Measurements from ENCODE around the gene DOCK6. TPM values are rescaled to one million over a fixed set of nuclear protein-coding genes. Genes with fewer than 3 reads are reported as not detected.

DOCK6 gene
- 8.1 to 9.7 TPM (median 8.8 TPM) in 5 replicates for total RNA-seq (2022; extraction: Qiagen RNA extraction; ENCODE audit: low read depth)

GRCh38 chr19:11261971-11262839 is at the start of gene DOCK6:
TSS of gene DOCK6 (minus strand) at chr19:11262524. CDS start at chr19:11262440, 84 bp downstream.

DNA sequence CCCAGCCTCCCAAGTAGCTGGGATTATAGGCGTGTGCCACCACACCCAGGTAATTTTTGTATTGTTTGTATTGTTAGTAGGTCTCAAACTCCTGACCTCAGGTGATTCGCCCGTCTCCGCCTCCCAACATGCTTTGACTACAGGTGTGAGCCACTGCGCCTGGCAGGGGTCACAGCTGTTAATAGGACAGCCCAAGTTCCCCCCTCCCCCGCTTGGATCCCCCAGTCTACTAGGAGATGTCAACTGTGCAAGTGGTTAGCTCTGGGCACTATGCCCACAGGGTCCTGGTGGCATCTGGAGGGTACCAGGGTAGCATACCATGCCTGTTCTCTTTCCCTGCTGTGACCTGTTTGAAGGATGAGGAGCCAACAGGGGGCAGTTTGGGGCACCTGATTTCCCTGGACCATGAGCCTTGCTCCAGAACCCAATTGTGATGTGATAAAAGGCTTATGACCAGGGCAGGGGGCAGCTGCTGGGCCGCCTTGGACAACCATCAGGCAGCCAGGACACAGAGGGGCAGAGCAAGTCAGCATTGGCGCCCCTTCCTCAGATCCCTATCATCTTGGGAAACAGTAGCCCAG is 33.4 kb upstream of the DOCK6 start, which contains the start of gene TSPAN16:
TSPAN16 (plus strand) TSS at position 496 of the 581 bp plus-strand sequence. CDS start 138 bp downstream, outside the sequence.

DNA sequence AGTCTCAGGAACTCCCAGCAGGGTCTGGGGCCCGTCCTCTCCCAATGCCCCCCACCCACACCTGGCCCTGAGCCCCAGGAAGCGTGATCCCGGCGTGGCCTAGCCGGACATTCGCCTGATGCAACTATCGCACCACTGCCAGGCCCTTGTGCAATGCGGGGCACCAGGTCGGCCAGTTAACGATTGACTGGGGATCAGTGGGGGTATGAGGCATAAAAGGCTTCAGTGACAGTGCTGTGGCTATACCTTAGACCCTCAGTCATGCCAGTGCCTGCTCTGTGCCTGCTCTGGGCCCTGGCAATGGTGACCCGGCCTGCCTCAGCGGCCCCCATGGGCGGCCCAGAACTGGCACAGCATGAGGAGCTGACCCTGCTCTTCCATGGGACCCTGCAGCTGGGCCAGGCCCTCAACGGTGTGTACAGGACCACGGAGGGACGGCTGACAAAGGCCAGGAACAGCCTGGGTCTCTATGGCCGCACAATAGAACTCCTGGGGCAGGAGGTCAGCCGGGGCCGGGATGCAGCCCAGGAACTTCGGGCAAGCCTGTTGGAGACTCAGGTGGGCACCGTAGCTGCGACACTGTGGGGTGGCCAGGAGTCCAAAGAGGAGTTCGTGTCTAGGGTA is 22.8 kb downstream of the DOCK6 start, which contains the start of gene ANGPTL8:
ANGPTL8 (plus strand) TSS at position 243 of the 624 bp plus-strand sequence; CDS start at position 262, 19 bp downstream.

GRCh38 chr19:11197291-11198174 is 64.8 kb downstream of the DOCK6 start, which contains the start of gene KANK2:
TSS of gene KANK2 (minus strand) at chr19:11197545. CDS start at chr19:11194511, 3,034 bp downstream.

GRCh38 chr19:11155373-11156120 is 106.8 kb downstream of the DOCK6 start, which contains the start of gene SPC24:
TSS of gene SPC24 (minus strand) at chr19:11155782. CDS start at chr19:11155776, 6 bp downstream.

Other genes with a start within 250 kb of the DOCK6 start
- gene LDLR, start 173.1 kb downstream of the DOCK6 start, total RNA-seq (2022; extraction: Qiagen RNA extraction; ENCODE audit: low read depth): 25.6 to 35.9 TPM (median 33.0 TPM) in 5 replicates
- 12.4 to 15.6 TPM (median 13.4 TPM) in 5 replicates for gene SPC24, start 106.7 kb downstream of the DOCK6 start, total RNA-seq (2022; extraction: Qiagen RNA extraction; ENCODE audit: low read depth)
- gene KANK2, start 65.0 kb downstream of the DOCK6 start, total RNA-seq (2022; extraction: Qiagen RNA extraction; ENCODE audit: low read depth): 29.5 to 36.9 TPM (median 31.6 TPM) in 5 replicates
- not detected in 5 replicates for gene ANGPTL8, start 22.9 kb downstream of the DOCK6 start, total RNA-seq (2022; extraction: Qiagen RNA extraction; ENCODE audit: low read depth)
- gene TSPAN16, start 33.6 kb upstream of the DOCK6 start, total RNA-seq (2022; extraction: Qiagen RNA extraction; ENCODE audit: low read depth): not detected in 5 replicates
- gene RAB3D, start 77.1 kb upstream of the DOCK6 start, total RNA-seq (2022; extraction: Qiagen RNA extraction; ENCODE audit: low read depth): 2.5 to 3.9 TPM (median 3.0 TPM) in 5 replicates
- 98.1 to 128 TPM (median 106 TPM) in 5 replicates for gene TMEM205, start 83.7 kb upstream of the DOCK6 start, total RNA-seq (2022; extraction: Qiagen RNA extraction; ENCODE audit: low read depth)
- 4.4 to 7.7 TPM (median 5.0 TPM) in 5 replicates for gene CCDC159, start 84.0 kb upstream of the DOCK6 start, total RNA-seq (2022; extraction: Qiagen RNA extraction; ENCODE audit: low read depth)
- gene PLPPR2, start 92.9 kb upstream of the DOCK6 start, total RNA-seq (2022; extraction: Qiagen RNA extraction; ENCODE audit: low read depth): 8.3 to 11.2 TPM (median 10.5 TPM) in 5 replicates
- gene SWSAP1, start 112.1 kb upstream of the DOCK6 start, total RNA-seq (2022; extraction: Qiagen RNA extraction; ENCODE audit: low read depth): 1.7 to 2.7 TPM (median 2.3 TPM) in 5 replicates
- 3.7 to 5.8 TPM (median 4.7 TPM) in 5 replicates for gene EPOR, start 121.8 kb upstream of the DOCK6 start, total RNA-seq (2022; extraction: Qiagen RNA extraction; ENCODE audit: low read depth)
- gene RGL3, start 156.8 kb upstream of the DOCK6 start, total RNA-seq (2022; extraction: Qiagen RNA extraction; ENCODE audit: low read depth): 0.67 to 2.7 TPM (median 2.0 TPM) in 5 replicates
- gene ODAD3, start 172.6 kb upstream of the DOCK6 start, total RNA-seq (2022; extraction: Qiagen RNA extraction; ENCODE audit: low read depth): 0.80 to 1.7 TPM (median 1.1 TPM) in 5 replicates
- 246 to 281 TPM (median 260 TPM) in 5 replicates for gene PRKCSH, start 173.1 kb upstream of the DOCK6 start, total RNA-seq (2022; extraction: Qiagen RNA extraction; ENCODE audit: low read depth)
- 0.02 to 0.12 TPM (median 0.06 TPM) in 4 of 5 replicates, not detected in the other for gene ELAVL3, start 218.5 kb upstream of the DOCK6 start, total RNA-seq (2022; extraction: Qiagen RNA extraction; ENCODE audit: low read depth)
- 4.3 to 5.4 TPM (median 4.7 TPM) in 5 replicates for gene ZNF653, start 243.3 kb upstream of the DOCK6 start, total RNA-seq (2022; extraction: Qiagen RNA extraction; ENCODE audit: low read depth)

Measured in A549 treated with DMSO at 1 μM for 4 hours (cell line).